ENCODE data around the gene TRPM3.

GRCh38 chr9:70486127-70486526 lies 635.3 kb downstream of the TRPM3 start:
- TF ChIP-seq CTCF (IDR thresholded peaks at IDR 0.05), result no peak
- TF ChIP-seq POLR2A (IDR thresholded peaks at IDR 0.05), result no peak

Data from esophagus squamous epithelium (tissue), 4 donors.